SIG-M5 treated with dmso at 0.1 percent for 504 hours (cell line): ENCODE results near the gene FGF8.

Source experiments
- DNase-seq: peaks from one replicate; lab custom pipeline; 2025; ENCODE audit not compliant: unreplicated experiment; lab: John Stamatoyannopoulos, UW

Gene FGF8

GRCh38 chr10:101732096-101732495 is 43.8 kb downstream of the FGF8 start:
- no peak for DNase-seq

GRCh38 chr10:101726115-101726387 is 49.9 kb downstream of the FGF8 start:
- DNase-seq: no peak

- no peak for DNase-seq
These were observed 50.4 kb downstream of the FGF8 start for GRCh38 chr10:101725296-101726114.

- no peak for DNase-seq
These were observed 51.5 kb downstream of the FGF8 start for GRCh38 chr10:101724446-101724845.

DNA sequence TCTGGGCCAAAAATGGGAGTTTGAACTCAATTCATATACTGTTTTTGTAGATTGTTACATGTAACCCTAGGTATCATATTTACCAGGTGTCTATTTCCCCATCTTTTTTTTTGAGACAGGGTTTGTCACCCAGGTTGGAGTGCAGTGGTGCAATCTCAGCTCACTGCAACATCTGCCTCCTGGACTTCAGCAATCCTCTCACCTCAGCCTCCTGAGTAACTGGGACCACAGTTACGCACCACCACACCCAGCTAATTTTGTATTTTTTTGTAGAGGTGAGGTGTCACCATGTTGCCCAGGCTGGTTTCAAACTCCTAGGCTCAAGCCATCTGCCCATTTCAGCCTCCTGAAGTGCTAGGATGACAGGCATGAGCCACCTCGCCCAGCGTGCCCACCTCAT is 52.7 kb downstream of the FGF8 start:
- DNase-seq: no peak

- no peak for DNase-seq
These were observed 54.1 kb downstream of the FGF8 start for GRCh38 chr10:101721806-101722205.

- DNase-seq: no peak
These were observed 55.2 kb downstream of the FGF8 start for GRCh38 chr10:101720606-101721230.
